Loucy (cell line): ENCODE data around the gene KRT82.

Experiments used
- CTCF ChIP-seq: fragments of 200-600 bp; sonication (generic); conservative IDR thresholded peaks from 2 replicates; pipeline ENCODE4 v1.5.1; 2014; ENCODE audit warnings: mild to moderate bottlenecking, antibody characterized with exemption, low read length
- EZH2phosphoT487 ChIP-seq: fragments of 200-600 bp; IDR thresholded peaks from 2 replicates; pipeline ENCODE4 v1.6.1; 2018; ENCODE audit warnings: antibody characterized with exemption, mild to moderate bottlenecking, moderate library complexity, borderline replicate concordance

- TF ChIP-seq CTCF = no peak
- no peak for TF ChIP-seq EZH2phosphoT487
Measured at GRCh38 chr12:52349196-52349595, 56.9 kb downstream of the KRT82 start.
